GM18909 (cell line): ENCODE data around the gene KCNJ14.
"Not testable (repeated sequence)": the region's sequence is repeated elsewhere in the genome, so short reads cannot be mapped to it uniquely, and the experiment has no call there.

ENCODE experiments used
- ATAC-seq: cut with Tn5 transposase; IDR thresholded peaks from one replicate; pipeline ENCODE4 v1.9.1; 2021; ENCODE audit warnings: mild to moderate bottlenecking; ENCODE audit not compliant: unreplicated experiment, poor library complexity

The KCNJ14 gene

GRCh38 chr19:48484931-48485612 lies 29.7 kb downstream of the KCNJ14 start:
- no peak for ATAC-seq

- ATAC-seq = not testable (repeated sequence)
These were observed 31.3 kb downstream of the KCNJ14 start for GRCh38 chr19:48486706-48487105.

GRCh38 chr19:48487544-48487943 lies 32.2 kb downstream of the KCNJ14 start:
- ATAC-seq = no peak

GRCh38 chr19:48487948-48488347 lies 32.6 kb downstream of the KCNJ14 start:
- ATAC-seq = no peak

- ATAC-seq = not testable (repeated sequence)
These were observed 33.1 kb downstream of the KCNJ14 start for GRCh38 chr19:48488478-48488877.

- ATAC-seq = peak; percentile 34
These were observed 34.3 kb downstream of the KCNJ14 start for GRCh38 chr19:48489608-48490216.

- no peak for ATAC-seq
These were observed 35.8 kb downstream of the KCNJ14 start for GRCh38 chr19:48490981-48491792.

GRCh38 chr19:48491793-48492123 lies 36.4 kb downstream of the KCNJ14 start:
- no peak for ATAC-seq

GRCh38 chr19:48492925-48493717 lies 37.7 kb downstream of the KCNJ14 start:
- ATAC-seq = peak; percentile 74

GRCh38 chr19:48493718-48494401 lies 38.5 kb downstream of the KCNJ14 start:
- no peak for ATAC-seq

GRCh38 chr19:48495396-48495795 lies 40.0 kb downstream of the KCNJ14 start:
- ATAC-seq = no peak

- no peak for ATAC-seq
These were observed 41.8 kb downstream of the KCNJ14 start for GRCh38 chr19:48496959-48497727.

- ATAC-seq = no peak
These were observed 42.6 kb downstream of the KCNJ14 start for GRCh38 chr19:48497728-48498594.

- no peak for ATAC-seq
These were observed 43.4 kb downstream of the KCNJ14 start for GRCh38 chr19:48498595-48499311.

GRCh38 chr19:48499316-48500090 lies 44.1 kb downstream of the KCNJ14 start:
- ATAC-seq = no peak

GRCh38 chr19:48500830-48501493 lies 45.6 kb downstream of the KCNJ14 start:
- no peak for ATAC-seq
